ENCODE measurements around the gene COL28A1.
"Not testable (repeated sequence)": the region's sequence is repeated elsewhere in the genome, so short reads cannot be mapped to it uniquely, and the experiment has no call there.

Gene COL28A1

DNA sequence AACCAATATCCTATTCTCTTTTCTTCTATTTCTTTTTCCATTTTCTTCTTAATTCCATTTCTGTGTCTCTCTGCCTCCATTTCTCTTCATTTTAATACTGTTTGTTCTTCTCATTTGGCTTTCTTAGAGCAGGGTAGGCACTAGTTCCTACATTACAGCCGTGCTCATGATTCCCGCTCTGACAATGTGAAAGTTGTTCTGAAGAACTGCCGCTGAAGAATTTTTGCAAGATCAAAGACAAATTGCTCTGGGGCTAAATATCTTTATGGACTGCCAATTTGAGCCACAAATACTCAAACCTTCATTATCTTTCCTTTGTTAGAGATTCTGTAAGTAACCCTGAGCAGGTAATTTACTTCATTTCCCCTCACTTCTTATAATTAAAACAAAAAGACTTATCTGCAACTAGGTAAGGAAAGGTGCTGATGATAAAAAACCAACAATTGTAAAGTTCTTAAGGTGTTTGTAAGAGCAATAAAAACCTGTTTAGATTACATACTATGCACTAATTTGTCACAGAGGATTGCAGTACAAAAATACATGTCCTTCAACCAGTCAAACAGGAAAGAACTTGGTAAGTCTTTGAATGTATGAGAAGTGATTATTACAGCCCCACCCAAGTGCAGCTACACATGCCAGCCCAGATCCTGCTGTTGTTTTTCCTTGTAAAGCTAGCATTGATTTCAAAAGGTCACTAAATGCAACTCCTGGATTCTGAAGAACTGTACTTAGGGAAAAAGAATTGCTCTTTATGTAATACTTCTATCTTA, 127.5 kb downstream of the COL28A1 start:
- no peak for FAIRE-seq

DNA sequence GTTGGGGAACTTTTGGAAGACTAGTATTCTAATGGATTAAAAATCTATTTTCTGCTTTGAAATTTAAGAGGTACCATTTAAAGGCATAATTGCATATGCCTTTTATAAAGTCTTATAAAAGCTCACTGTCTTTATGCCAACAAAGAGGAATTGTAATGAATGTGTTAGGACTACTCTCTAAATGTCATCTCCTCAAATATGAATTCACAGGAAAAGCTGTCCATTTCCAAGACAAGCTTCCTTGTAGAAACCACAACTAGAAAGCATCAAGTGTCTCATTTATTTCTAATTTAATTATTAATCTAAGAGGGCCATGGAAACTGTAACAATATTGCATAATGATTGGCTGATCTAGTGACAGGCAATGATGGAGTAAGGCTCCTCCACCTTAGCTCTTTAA, 130.2 kb downstream of the COL28A1 start:
- FAIRE-seq, result no peak

DNA sequence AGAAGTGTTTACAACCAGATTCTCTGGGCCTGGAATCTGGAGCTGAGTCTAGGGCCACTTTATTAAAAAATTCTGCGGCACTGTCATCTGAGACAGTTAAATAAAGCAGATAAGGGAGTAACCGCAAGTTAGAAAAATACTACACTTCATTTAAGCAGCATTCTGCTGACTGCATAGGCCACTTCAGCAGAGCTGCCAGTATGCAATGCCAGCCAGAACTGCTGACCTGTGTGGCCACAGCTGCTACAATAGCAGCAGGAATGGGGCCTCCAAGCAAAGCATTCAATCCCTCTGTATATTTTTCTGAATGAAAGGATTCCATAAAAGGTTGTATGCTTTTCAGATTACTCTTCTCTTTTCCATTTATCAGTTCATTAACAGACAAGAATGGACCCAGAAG, 136.0 kb downstream of the COL28A1 start:
- FAIRE-seq, result no peak

DNA sequence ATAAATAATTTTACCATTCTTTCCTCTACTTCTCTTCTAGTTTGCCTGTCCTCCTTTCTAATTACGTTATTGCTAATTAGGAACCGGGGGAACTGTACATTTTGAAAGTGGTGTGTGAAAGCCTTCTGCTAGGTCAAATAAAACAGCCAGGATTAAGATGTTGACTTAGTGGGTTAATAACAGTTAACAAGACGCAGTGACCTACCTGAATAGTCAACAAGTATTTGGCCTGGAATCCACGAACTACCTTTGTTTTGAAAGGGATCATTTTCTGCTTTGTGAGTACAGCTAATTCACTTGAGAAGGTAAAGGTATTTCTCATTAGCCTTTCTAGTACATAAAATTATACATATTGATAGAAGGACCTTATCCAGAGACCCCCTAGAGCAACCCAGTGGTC, 139.9 kb downstream of the COL28A1 start:
- FAIRE-seq, result no peak

DNA sequence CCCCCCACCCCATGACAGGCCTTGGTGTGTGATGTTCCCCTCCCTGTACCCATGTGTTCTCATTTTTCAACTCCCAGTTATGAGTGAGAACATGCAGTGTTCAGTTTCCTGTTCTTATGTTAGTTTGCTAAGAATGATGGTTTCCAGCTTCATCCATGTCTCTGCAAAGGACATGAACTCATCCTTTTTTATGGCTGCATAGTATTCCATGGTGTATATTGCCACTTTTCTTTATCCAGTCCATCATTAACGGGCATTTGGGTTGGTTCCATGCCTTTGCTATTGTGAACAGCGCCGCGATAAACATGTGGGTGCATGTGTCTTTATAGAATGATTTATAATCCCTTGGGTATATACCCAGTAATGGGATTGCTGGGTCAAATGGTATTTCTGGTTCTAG, 147.5 kb downstream of the COL28A1 start:
- not testable (repeated sequence) for FAIRE-seq

DNA sequence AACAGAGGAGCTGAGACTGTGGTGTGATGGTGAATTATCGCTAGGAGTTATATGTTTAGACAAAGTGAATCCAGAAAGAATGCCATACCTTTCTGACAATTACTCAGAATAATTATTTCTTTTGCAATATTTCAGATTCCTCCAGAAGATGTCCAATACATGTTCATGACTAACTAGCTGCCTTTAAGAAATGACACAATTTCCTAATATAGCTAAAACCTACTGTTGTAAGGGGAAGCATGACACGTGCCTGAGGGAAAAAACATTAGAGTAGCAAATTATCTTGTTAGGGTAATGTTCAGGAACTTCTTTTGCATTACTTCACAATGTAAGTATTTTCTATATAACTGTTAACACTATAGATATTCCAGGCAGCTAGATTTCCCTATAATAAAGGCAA, 150.3 kb downstream of the COL28A1 start:
- FAIRE-seq, result no peak

DNA sequence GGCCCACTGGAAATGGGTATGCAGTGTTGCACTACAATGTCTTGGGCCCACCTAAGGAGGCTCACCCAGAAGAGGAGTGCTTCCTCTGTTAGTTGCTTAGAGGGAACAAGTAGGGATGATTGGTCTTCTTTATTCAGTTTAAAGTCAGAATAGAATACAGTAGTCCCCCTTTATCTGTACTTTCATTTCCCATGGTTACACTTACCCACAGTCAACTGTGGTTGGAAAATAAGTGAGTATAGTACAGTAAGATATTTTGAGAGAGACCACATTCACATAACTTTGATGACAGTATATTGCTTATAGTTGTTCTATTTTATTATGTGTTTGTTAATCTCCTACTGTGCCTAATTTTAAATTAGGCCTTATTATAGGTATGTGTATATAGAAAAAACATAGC, 151.4 kb downstream of the COL28A1 start:
- no peak for FAIRE-seq

DNA sequence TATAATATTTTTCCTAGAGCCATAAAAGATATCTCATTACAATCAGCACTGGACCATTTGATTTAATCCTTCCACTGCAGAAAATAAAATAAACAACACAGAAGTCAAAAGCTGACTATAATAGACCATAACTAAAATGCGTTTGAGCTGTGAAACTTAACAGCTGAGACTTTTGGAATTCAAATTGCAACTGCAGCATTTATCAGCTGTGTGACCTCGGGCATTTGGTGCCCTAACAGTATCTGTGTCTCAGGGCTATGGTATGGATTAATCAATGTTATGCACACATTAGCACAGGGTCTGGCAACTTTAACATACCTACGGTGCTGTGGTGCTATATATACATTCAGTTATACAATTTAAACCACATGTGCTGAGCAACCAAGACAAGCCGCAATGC, 160.1 kb downstream of the COL28A1 start:
- FAIRE-seq, result no peak

DNA sequence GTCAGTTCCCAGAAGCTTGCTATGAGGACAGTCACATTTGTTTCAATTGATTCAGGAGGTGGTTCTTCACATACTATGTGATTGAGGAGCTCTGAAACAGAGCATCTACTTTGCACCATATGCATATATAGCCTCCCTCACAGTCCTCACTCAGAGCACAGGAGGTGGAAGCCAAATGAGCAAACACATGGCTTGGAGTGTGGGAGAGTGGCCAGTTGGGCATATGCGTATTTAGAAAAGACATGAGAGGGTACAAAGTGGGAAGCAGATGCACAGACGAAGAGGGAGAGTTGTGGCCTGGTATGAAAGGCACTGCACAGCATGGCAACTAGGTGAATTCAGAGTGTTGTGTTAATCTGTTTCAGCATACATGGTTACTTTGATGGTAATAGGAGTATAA, 165.6 kb downstream of the COL28A1 start:
- no peak for FAIRE-seq

DNA sequence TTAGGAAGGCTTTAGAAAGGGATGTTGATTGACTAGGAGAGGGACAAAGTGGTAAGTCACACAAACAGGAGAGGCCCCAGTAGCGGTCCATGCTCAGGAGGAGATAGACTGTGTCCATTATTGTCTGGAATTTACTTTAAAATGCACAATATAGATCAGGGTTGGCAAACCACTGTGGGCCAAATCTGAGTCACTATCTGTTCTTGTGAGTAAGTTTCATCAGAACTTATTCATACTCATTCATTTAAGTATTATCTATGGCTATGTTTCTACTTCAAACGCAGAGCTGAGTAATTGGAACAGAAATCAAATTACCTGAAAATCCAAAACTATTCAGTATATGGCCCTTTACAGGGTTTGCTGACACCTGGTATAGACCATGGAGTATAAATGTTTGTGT, 166.5 kb downstream of the COL28A1 start:
- no peak for FAIRE-seq

DNA sequence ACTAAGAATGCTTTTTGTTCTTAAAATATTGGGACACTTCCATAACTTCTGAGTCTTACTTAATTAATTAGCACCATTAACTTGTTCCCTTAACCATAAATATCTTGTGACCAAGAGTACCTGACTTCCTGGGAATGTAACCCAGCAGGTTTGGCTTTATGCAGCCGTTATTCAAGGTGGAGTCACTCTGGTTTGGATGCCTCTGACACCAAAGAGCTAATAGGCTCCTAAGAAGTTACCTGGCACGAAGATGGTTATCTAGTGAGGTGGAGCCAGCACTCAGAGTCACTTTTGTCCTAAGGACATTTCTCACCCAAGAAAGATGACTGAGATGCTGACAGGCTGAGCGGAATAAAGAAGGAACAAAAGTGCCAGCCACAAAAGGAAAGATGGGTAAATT, 181.0 kb downstream of the COL28A1 start:
- no peak for FAIRE-seq

DNA sequence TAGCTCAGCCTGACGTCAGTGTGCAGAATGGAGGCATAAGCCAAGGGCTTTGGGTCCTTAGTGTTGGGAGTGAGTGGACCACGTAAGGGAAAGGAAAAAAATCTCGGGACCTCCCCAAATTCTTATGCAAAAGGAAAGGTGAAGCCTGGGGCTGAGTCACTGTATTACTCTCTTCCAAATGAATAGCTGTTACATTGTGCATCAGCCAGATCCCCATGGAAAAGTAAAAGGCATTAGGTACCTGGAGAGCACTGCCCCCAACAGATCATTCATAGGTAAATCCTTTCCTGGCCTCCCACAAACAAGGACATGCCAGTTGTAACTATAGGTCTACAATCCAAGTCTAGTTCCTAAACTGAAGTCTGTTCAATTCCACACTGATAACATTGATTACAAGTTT, 182.8 kb downstream of the COL28A1 start:
- no peak for FAIRE-seq

DNA sequence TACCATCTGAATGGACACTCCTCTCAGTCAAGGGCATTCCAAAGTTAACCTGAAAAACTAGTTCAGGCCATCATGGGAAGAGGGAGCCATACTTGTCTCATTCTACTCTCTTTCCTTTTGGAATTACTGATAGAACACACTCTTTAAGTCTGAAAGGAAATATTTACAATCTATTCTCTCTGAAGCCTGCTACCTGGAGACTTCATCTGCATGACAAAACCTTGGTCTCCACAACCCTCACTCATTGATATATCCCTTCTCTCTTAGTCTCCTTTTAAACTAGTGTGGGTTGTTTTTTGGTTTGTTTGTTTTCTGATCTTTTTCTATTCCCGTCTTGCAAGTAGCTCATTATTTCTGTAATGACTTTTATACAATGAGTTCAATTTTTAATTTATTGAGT, 183.8 kb downstream of the COL28A1 start:
- no peak for FAIRE-seq

DNA sequence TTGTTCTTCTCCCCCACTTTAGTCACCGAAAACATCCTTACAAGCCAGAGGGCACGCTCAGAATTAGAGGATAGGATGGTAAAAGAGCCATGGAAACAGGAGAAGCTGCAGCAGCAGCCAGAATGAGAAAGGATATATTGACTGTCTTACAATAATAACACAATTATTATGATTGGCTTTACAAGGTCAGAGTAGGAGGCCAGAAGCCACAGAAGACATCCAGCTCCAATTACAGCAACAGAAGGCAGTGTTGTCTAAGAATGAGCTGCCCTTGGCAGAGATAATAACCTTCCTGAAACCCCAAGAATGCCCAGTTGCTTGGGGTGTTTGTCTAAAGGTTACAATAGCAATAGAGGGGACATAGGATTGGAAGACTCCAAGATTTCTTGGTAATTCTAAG, 184.5 kb downstream of the COL28A1 start:
- FAIRE-seq, result no peak

DNA sequence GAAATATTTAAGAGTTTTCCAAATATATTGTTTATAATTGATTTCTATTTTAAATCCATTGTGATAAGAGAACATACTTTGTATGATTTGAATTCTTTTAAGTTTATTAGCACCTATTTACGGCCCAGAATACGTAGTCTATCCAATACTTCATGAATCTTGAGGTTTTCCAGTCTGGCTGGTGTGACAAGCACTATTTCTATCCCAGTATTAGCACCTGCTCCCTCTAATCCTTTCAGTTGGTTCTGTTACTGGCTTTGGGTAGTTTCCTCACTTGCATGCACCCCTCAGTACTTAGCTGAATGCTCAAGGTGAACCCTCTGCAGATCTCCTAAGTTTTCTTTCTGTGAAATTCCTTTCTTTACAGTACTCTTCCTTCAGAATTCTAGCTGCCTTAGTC, 186.5 kb downstream of the COL28A1 start:
- no peak for FAIRE-seq

DNA sequence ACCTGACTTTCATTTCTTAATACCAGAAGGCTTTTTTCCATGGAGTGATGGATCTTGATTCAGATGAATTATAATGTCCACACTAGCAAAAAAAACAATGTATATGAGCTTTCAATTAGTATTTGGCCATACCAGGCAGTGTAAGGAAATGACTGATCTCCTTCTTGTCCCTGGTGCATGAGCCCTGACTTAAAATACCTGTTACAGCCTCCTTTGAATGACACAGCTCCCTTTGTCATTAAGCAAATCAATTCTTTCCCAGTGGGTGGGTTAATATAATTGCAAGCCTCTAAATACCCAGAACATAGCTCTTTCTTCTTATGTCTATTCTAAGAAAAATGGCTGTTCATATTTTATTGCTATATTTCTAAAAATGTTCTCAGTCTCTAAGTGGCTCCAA, 188.6 kb downstream of the COL28A1 start:
- FAIRE-seq, result no peak

DNA sequence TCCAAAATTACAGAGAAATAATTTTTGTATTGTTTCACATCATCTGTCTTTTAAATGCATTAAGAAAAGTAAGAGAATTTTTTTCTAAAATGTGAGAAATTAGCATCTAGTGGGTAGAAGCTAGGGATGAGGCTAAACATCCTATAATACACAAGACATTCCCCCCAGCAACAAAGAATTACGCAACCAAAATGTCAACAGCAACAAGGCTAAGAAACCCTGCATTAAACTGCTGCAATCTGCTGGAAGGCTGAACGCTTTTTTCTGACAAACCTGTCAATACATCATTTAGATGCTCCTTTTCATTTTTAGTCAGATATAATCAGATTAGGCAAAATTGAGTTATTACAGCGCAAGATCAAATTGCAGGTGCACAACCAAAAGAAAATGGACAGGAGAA, 191.1 kb downstream of the COL28A1 start:
- no peak for FAIRE-seq

DNA sequence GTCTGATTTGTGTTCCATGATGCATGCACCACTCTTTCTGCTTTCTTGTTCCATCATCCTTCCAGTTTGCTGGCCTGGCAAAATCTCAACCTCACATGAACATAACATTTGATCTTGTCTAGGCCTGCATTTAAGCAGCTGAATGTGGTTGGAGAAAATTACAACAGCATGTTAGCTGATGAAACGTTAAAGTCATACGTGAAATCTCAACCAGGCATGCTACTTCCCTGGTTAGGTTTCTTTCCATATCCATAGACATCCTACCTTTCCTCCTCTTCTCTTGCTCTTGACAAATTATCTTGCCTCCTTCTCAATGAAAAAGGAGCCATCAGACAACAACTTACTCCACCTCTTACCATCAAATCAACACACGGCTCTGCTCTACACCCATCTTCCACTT, 199.8 kb downstream of the COL28A1 start:
- FAIRE-seq, result no peak

DNA sequence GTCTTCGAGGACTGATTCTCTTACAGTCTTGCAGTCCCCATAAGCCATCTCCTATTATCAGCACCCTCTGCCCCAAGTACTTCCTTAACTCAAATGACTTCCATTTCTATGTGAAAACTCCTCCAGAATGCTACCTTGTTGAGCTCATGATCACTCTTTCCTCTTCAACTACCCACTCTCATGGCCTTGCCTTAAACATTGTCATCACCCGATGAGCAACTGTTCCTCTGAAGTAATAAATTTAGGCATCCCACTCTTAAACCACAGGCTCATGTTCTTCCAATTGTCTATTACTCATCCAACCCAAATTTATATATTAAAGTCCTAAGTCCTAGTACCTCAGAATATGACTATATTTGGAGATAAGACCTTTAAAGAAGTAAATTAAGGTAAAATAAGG, 200.5 kb downstream of the COL28A1 start:
- no peak for FAIRE-seq

DNA sequence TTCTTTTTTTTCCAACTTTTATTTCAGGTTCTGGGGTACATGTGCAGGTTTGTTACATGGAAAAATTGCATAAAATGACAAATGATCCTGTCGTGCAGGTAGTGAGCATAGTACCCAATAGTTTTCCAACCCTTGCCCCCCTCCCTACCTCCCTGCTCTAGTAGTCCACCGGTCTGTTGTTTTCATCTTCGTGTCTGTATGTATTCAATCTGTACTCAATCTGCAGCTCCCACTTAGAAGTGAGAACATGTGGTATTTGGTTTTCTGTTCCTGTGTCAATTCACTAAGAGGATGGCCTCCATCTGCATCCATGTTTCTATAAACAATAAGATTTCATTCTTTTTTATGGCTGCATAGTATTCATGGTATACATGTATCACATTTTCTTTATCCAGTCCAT, 202.1 kb downstream of the COL28A1 start:
- FAIRE-seq, result no peak

DNA sequence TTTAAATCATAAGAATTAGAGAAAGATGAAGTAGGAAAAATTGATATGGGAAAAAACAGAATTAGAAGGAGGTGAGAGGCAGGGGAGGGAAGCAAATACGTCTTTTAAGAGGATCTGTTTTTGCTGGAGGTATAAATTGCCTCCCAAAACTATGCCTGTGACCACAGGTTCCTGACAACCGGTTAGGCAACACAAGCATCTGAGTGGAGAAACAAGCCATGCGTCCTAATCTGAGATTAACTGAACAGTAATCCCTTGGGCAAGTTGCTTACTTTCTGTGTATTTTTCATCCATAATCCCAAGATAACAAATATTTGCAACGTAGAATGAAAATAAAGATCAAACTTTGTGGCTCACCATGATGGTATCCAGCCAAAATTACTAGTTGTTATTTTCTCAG, 204.2 kb downstream of the COL28A1 start:
- no peak for FAIRE-seq

DNA sequence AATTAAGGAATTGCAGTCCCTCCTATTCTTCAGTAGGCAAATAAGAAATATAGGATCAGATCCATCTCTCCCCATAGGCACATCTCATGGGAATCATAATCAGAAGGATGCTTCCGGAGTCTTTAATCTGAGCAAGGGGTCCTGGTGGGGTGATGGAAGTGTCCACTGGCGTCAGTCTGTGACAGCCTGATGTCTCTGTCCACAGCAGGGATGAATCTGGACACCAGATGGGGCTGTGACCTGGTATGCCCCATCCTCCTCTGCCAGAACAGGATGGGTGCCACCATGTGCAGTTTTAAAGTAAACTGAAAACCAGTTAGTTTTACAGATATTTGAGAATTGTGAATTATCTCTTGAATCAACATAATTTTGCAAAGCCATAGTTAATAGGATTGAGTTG, 204.7 kb downstream of the COL28A1 start:
- FAIRE-seq, result no peak

DNA sequence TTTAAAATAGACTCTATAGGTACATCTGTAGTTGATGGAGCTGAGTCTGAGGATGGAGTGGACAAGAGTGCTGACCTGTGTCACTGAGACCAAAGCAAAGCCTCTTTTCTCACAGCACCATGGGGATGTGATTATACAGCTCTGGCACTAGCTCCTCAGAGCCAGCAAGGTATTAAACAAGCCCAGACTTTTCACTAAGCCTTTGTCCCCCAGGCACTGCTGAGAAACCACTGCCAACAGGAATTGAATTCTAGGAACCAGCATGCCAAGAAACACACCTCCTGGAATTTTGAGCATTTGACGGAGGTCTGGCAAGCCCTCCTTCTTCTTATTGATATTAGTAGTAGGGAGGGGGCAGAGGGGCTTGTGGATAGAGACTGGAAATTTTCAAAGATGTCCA, 206.3 kb downstream of the COL28A1 start:
- no peak for FAIRE-seq

DNA sequence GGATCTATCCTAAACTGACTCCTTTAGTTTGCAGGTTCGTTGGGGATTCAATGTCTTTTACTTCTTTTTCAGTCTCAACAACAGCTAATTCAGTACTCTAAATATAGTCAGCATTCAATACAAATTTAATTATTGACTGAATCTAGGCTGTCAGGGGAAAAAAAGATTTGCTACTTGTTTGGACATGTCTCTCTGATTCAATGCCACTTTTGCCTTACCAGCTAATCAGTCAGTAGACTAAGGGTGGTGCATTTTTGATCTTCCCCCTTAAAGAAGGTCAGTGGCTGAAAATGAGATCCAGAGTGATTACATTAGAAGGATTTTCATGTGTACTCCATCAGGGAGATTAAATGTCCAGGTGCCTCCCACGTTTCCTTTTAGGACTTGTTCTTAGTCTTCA, 208.2 kb downstream of the COL28A1 start:
- no peak for FAIRE-seq

DNA sequence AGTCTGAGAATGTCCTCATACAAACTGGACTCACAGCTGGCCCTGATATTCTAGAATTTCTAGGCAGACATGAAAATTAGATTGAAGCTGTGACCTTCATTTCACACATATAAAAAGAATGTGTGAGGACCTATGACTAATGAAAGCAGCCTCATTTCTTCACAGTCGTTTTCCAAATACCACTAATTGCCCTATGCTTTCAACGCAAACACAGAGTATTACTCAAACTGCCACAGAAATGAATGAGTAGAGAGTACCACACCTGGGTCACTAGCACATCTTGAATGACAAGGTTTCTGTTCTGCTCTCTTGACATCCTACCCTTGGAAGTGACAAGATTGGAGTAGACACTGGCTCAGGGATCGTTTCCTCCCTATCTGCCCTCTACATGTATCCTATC, 211.0 kb downstream of the COL28A1 start:
- no peak for FAIRE-seq

DNA sequence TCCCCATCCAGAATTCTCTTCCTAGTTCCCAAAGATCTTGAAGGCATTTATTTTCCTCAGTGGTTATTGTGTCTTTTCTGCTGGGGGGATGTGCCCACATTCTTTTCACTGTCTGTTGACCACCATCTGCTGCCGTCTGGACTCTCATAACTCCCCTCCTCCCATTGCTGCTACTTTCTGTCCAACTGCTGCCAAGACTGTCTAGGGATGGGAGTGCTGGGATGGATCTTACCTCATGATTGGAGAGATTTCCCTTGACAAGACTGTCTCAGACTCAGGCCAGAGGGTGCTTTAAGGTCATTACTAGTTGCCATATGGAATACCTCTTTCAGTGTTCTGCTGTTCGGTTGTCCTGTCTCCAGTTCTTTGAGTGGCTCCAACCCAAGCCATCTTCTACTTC, 211.8 kb downstream of the COL28A1 start:
- FAIRE-seq, result no peak

Data from TTC549 (cell line).